Activated CD4-positive, alpha-beta memory T cell treated with anti-CD3 and anti-CD28 coated beads for 36 hours (primary cell): Measurements from ENCODE around the gene ANXA6. TPM values are rescaled to one million over a fixed set of nuclear protein-coding genes. Genes with fewer than 3 reads are reported as not detected.
A peak's percentile ranks its signal among the peaks of the same experiment; 100 is the strongest.

Source experiments
- CTCF ChIA-PET: fragments of 350-600 bp; sonication (Branson Sonifier 250); formaldehyde crosslinking; loops from one replicate; lab custom pipeline; 2021; ENCODE audit warnings: antibody characterized with exemption, inconsistent platforms; lab: Charles Lee
- POLR2A ChIA-PET: fragments of 350-600 bp; sonication (Branson Sonifier 250); formaldehyde crosslinking; loops from one replicate; lab custom pipeline; 2021; ENCODE audit warnings: antibody characterized with exemption; lab: Charles Lee
- DNase-seq: peaks from one replicate; pipeline ENCODE4 v3.0.0-alpha.2; 2020
- H3K27ac Mint-ChIP-seq: one replicate; pipeline ENCODE4 v1.8.0; 2021; ENCODE audit warnings: mixed read lengths
- H3K27me3 Mint-ChIP-seq: one replicate; pipeline ENCODE4 v1.8.0; 2021; ENCODE audit warnings: mixed read lengths
- H3K36me3 Mint-ChIP-seq: one replicate; pipeline ENCODE4 v1.8.0; 2021; ENCODE audit warnings: mixed read lengths
- H3K4me1 Mint-ChIP-seq: one replicate; pipeline ENCODE4 v1.8.0; 2021; ENCODE audit warnings: low read depth, mixed read lengths
- H3K4me3 Mint-ChIP-seq: one replicate; pipeline ENCODE4 v1.8.0; 2021; ENCODE audit warnings: mild to moderate bottlenecking, mixed read lengths
- H3K9me3 Mint-ChIP-seq: one replicate; pipeline ENCODE4 v1.8.0; 2021; ENCODE audit warnings: mixed read lengths
- intact Hi-C: fragments of 100-400 bp; cut with micrococcal nuclease; formaldehyde crosslinking; loops from one replicate; pipeline ENCODE4 v1.15.1; 2023
- total RNA-seq, 2 experiments: library from RNA; stranded (reverse); gene quantifications; one replicate each; pipeline ENCODE4 v1.2.3, GENCODE V29; 2021

ANXA6 gene
- total RNA-seq, 2 experiments from 2014 or later, result 430 to 443 TPM

DNA sequence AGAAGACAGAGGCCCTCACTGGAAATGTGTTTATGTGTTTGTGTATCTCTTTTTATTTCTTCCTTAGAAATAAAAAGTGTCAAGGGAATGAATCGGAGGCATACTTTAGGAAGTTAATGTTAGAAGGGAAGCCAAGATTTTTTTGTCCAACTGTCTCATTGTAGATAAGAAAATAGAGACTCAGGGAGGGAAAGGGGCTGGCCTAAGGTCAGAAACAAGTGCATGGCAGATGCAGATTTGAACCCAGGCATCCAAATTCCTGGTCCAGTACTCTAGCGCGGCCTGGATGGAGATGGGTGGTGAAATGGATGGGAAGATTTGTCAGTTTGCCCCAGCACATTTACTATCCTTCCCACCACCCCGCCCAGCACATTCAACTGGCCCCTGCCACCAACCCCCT, 56.9 kb downstream of the ANXA6 start:
- POLR2A ChIA-PET, result no interaction called here
- DNase-seq, result no peak
- CTCF ChIA-PET, result interaction anchor here (3.5 kb wide), 1 partner anchor 25 kb away, joined by 12 read pairs; no protein-coding TSS in a partner anchor

DNA sequence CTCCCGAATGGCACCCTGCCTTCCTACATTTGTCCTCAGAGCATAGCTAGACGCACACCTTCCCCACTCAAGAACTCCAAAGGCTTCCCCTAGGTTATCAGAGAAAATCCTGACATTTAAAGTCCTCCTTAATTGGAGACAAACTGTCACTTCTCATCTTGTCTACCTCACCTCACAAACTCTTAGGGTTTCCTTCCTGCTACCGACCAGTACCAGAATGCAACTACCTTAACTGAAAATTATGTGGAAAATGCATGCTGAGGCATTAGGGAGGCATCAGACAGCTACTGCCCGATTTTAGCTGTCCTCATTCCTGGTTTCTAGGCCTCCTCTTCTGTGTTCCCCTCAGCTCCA, 58.8 kb downstream of the ANXA6 start:
- Mint-ChIP-seq H3K4me1 (peaks cover 65% of the 10 kb centered on the region), H3K9me3 (no peaks in the 10 kb centered on the region), H3K36me3 (peaks cover 34% of the 10 kb centered on the region), H3K27me3 (no peaks in the 10 kb centered on the region), H3K27ac (peak overlapping the region; percentile 64), H3K4me3 (peak overlapping the region; percentile 10)
- no peak for DNase-seq
- intact Hi-C loops, result loop anchor here (1.0 kb wide), 2 partner anchors 17 to 38 kb away; partner anchors contain the start of gene TNIP1
- CTCF ChIA-PET, result interaction anchor here (0.7 to 5.4 kb wide), 8 partner anchors 11 to 140 kb away, joined by 3 to 53 read pairs (median 5); no protein-coding TSS in a partner anchor
- POLR2A ChIA-PET, result interaction anchor here (0.9 to 1.5 kb wide), 9 partner anchors 9 to 46 kb away, joined by 3 to 8 read pairs (median 4); no protein-coding TSS in a partner anchor

More for the DNA sequence above, 56.9 kb downstream of the ANXA6 start:
- H3K27me3 Mint-ChIP-seq, result no peaks in the 10 kb centered on the region
- no peaks in the 10 kb centered on the region for H3K9me3 Mint-ChIP-seq
- intact Hi-C loops, result no loop called here
- peaks cover 41% of the 10 kb centered on the region for H3K36me3 Mint-ChIP-seq
- peaks cover 46% of the 10 kb centered on the region for H3K4me1 Mint-ChIP-seq
- no peak overlapping the region for H3K27ac Mint-ChIP-seq
- H3K4me3 Mint-ChIP-seq, result no peak overlapping the region

DNA sequence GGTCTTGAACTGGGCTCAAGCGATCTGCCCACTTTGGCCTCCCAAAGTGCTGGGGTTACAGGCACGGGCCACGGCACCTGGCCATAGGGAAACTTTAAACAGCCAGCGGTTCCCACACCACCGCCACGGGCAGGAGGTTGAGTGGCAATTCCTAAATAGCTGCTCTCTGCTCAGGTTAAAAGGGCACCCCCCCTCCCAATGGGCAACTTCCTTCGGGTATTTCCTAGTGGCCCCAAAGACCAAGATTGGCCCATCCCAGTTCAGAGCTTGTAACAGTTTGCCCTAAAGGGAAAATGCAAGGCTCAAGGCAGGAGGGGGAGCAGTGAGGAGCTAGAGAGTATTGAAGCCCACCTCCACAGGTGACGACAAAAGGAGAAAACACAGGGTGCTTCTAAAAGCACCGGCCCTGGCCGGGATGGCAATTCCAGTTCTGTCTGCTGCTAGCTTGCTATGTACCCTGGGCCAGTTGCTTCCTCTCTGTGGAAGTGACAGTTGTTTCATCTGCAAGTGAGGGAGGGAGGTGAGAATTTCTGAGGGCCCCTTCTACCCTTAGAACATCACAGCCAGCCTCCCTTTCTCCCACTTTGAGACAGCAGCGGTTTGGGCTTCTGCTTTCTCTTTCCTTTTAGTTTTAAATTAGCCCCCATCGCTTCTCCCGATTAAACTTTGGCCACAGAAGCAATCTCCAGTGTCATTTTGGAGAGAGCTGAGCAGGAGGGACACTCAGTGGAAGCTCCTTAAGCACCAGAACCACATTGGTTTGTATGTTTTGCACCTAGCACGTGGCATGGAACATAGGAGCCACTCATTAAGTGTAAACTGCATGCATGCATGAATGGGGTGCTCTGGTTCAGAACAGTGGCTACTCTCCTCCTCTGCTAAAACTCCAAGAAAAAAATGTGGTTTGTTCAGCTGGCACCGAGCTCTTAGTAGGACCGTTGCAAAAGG, 59.5 kb downstream of the ANXA6 start:
- Mint-ChIP-seq H3K27me3 (no peaks in the 10 kb centered on the region), H3K4me3 (peak overlapping the region; percentile 10), H3K4me1 (peaks cover 72% of the 10 kb centered on the region), H3K36me3 (peaks cover 30% of the 10 kb centered on the region), H3K27ac (peak overlapping the region; percentile 64), H3K9me3 (no peaks in the 10 kb centered on the region)
- POLR2A ChIA-PET, result interaction anchor here (0.9 to 1.5 kb wide), 10 partner anchors 8 to 46 kb away, joined by 3 to 8 read pairs (median 4); no protein-coding TSS in a partner anchor
- CTCF ChIA-PET, result interaction anchor here (0.8 to 5.4 kb wide), 9 partner anchors 11 to 140 kb away, joined by 3 to 53 read pairs (median 4); no protein-coding TSS in a partner anchor
- DNase-seq, result peak; percentile 68
- intact Hi-C loops, result loop anchor here (1.0 kb wide), 2 partner anchors 17 to 38 kb away; partner anchors contain the start of gene TNIP1

DNA sequence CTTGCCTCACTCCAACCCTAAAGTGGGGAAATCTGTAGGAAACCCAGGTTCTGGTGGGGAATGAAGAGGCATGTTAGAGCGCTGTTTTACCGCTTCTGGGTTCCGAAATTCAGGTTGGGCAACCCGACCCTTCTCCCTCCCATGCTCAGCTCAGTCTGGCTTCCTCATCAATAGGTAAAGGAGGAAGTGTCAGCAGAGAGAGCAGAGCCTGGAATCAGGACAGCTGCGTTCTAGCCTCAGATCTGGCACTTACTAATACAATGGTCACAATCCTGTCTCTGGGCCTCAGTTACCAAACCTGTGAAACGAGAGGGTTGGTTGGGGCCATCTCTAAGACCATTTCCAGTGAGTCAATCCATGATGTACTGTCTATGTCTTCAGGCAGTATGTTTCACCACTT, 60.5 kb downstream of the ANXA6 start:
- intact Hi-C loops, result no loop called here
- ChIA-PET CTCF (interaction anchor here (1.0 to 5.4 kb wide), 3 partner anchors 18 to 46 kb away, joined by 3 to 53 read pairs (median 13); no protein-coding TSS in a partner anchor), POLR2A (interaction anchor here (0.6 to 3.2 kb wide), 3 partner anchors 10 to 359 kb away, joined by 3 to 12 read pairs (median 6); no protein-coding TSS in a partner anchor)
- no peaks in the 10 kb centered on the region for H3K9me3 Mint-ChIP-seq
- no peak for DNase-seq
- H3K27me3 Mint-ChIP-seq, result no peaks in the 10 kb centered on the region
- H3K4me3 Mint-ChIP-seq, result no peak overlapping the region
- H3K36me3 Mint-ChIP-seq, result peaks cover 27% of the 10 kb centered on the region
- H3K27ac Mint-ChIP-seq, result peak overlapping the region; percentile 29
- peaks cover 78% of the 10 kb centered on the region for H3K4me1 Mint-ChIP-seq

DNA sequence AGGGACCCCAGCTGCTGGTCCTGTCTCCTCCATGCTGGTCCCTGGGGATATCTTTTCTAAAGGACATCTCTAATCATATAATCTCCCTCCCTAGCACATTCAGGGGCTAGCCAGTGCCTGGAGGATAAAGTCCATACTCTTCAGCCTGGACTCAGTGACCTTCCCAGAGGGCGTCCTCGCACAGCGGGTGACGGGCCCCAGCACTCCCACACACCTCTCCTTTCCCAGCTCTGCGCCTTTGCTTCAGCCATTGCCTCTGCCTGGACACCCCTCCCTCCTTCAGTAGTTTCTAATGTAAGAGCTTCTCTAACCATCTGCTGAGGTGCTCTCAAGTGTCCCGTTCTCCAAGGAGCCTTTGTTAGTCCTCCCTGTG, 61.6 kb downstream of the ANXA6 start:
- H3K36me3 Mint-ChIP-seq, result peaks cover 21% of the 10 kb centered on the region
- intact Hi-C loops, result no loop called here
- H3K4me1 Mint-ChIP-seq, result peaks cover 80% of the 10 kb centered on the region
- ChIA-PET POLR2A (interaction anchor here (0.8 to 3.2 kb wide), 2 partner anchors 9 to 11 kb away, joined by 3 to 12 read pairs; no protein-coding TSS in a partner anchor), CTCF (interaction anchor here (0.8 to 5.4 kb wide), 4 partner anchors 19 to 69 kb away, joined by 3 to 53 read pairs (median 5); no protein-coding TSS in a partner anchor)
- H3K9me3 Mint-ChIP-seq, result no peaks in the 10 kb centered on the region
- no peak for DNase-seq
- no peaks in the 10 kb centered on the region for H3K27me3 Mint-ChIP-seq
- H3K4me3 Mint-ChIP-seq, result no peak overlapping the region
- peak overlapping the region; percentile 43 for H3K27ac Mint-ChIP-seq

DNA sequence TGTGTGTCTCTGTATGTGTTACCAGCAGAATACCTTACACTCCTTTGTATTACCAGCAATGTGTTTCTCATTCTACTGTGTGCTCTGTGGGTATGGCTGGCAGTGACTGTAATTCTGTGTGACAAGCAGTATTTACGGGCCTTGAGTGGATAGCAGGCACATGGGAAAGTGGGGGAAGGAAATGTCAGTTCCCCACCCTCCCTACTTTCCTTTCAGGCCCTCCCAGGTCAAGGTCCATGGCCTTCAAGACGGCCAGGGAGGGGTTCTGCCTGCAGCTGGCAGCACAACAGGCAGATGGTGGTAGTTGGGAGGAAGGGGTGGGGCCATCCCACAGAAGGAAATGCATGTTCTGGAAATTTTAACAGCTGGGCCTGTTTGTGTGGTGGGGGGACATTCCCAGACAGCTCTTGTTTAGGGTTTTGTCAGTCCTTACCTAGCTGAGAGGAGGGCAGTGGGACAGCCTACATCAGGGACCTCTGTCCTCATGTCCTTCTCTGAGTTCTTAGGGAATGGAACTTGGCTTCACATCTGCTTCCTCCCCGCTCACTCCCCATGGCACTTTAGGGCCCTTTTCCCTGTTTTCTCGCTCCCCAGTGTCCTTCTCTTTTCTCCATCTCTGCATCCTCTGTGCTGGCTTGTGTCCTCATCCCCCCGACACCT, 62.1 kb downstream of the ANXA6 start:
- H3K27me3 Mint-ChIP-seq, result no peaks in the 10 kb centered on the region
- CTCF ChIA-PET, result interaction anchor here (0.8 to 5.4 kb wide), 3 partner anchors 20 to 70 kb away, joined by 3 to 53 read pairs (median 7); no protein-coding TSS in a partner anchor
- POLR2A ChIA-PET, result interaction anchor here (0.8 to 3.2 kb wide), 6 partner anchors 9 to 27 kb away, joined by 3 to 12 read pairs (median 4); no protein-coding TSS in a partner anchor
- H3K9me3 Mint-ChIP-seq, result no peaks in the 10 kb centered on the region
- intact Hi-C loops, result no loop called here
- DNase-seq, result no peak
- H3K36me3 Mint-ChIP-seq, result peaks cover 17% of the 10 kb centered on the region
- no peak overlapping the region for H3K4me3 Mint-ChIP-seq
- H3K27ac Mint-ChIP-seq, result peak overlapping the region; percentile 43
- peaks cover 79% of the 10 kb centered on the region for H3K4me1 Mint-ChIP-seq

DNA sequence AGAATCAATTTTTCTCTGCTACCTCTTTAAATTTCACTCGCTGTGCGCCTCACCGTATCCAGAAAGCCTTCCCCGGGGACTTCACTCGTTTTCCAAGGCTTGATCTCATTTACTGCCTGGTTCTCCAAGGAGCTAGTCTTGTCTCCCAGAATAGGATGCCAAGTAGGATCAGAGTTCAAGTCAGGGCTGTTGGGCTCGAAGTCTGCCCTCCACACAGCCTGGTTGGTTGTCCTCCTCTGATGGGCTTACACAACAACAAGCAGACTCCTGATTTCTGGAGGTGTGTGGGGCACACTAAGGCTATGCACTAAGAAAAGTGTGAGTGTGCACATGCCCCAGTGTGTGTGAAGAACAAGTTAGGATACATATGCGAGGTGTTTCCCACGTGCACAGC, 62.7 kb downstream of the ANXA6 start:
- intact Hi-C loops, result loop anchor here (1.0 kb wide), 4 partner anchors 12 to 57 kb away; no protein-coding TSS in a partner anchor
- Mint-ChIP-seq H3K36me3 (peaks cover 11% of the 10 kb centered on the region), H3K27ac (peak overlapping the region; percentile 92), H3K9me3 (no peaks in the 10 kb centered on the region), H3K27me3 (no peaks in the 10 kb centered on the region), H3K4me3 (peak overlapping the region; percentile 13), H3K4me1 (peaks cover 74% of the 10 kb centered on the region)
- ChIA-PET POLR2A (interaction anchor here (0.8 to 3.2 kb wide), 6 partner anchors 8 to 27 kb away, joined by 3 to 12 read pairs (median 6); no protein-coding TSS in a partner anchor), CTCF (interaction anchor here (1.8 to 5.4 kb wide), 3 partner anchors 11 to 44 kb away, joined by 4 to 53 read pairs (median 7); no protein-coding TSS in a partner anchor)
- no peak for DNase-seq

DNA sequence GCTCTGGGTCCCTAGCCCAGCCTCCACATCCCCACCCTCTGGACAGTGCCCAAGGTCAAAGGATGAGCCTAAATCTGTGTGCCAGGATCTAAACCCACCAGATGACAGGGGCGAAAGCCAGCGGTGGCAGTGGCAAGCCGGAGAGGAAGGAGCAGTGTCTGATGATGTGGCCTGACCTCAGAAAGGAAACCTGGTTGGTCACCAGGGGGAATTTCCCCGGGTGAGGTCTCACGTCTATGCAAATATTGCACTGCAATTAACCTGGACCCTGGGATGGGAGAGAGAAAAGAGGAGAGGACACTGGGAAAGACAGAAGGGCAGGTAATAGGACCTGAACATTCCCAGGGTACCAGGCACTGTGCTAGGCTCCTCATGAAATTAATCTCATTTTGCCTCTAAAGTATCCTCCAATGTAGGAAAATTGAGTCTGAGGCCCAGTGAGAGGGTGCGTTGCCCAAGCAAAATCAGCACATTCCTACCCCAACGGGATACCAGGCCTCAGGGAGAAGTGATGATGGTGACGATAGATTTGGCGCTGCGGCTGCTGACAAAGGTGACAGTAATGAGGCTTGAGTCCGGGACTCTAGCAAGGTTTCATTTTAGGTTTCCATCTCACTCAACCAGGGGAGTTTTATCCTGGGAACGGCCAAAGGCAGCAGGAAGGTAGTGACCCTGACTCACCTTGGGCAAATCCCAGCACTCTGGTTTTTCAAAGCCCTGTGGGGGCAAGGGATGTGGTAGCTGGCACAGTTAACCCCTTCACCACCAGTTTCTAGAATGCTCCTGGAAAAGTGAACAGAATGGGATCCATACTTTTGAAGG, 63.3 kb downstream of the ANXA6 start:
- Mint-ChIP-seq H3K4me3 (peak overlapping the region; percentile 65), H3K9me3 (no peaks in the 10 kb centered on the region), H3K36me3 (peaks cover 7% of the 10 kb centered on the region), H3K4me1 (peaks cover 69% of the 10 kb centered on the region), H3K27ac (peak overlapping the region; percentile 92), H3K27me3 (no peaks in the 10 kb centered on the region)
- peak; percentile 87 for DNase-seq
- intact Hi-C loops, result loop anchor here (1.0 kb wide), 4 partner anchors 11 to 58 kb away; no protein-coding TSS in a partner anchor
- ChIA-PET POLR2A (interaction anchor here (0.8 to 3.2 kb wide), 9 partner anchors 8 to 26 kb away, joined by 3 to 12 read pairs (median 6); partner anchors contain the start of gene TNIP1), CTCF (interaction anchor here (0.5 to 5.4 kb wide), 13 partner anchors 10 to 92 kb away, joined by 3 to 53 read pairs (median 5); partner anchors contain the start of gene ANXA6)

DNA sequence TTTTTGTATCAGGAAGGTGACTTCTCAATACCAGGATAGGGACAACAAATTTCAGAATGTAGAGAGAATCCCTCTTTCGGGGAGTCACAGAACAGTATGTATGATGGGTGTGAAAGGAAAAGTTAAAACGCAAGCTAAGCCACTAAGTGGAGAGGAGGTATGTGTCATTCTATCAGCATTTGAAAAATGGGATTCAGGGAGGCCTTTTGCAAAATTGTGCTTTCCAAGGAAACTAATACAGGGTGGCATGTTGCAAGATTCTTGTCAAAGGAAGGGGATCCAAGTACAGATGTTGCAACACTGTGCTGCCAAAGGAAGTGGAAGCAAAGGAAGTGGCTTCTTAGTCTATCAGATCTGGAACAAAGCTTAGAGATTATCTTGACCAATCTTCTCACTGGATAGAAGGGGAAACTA, 64.1 kb downstream of the ANXA6 start:
- Mint-ChIP-seq H3K4me1 (peaks cover 64% of the 10 kb centered on the region), H3K27me3 (no peaks in the 10 kb centered on the region), H3K9me3 (no peaks in the 10 kb centered on the region), H3K4me3 (peak overlapping the region; percentile 65), H3K27ac (peak overlapping the region; percentile 92), H3K36me3 (peaks cover 7% of the 10 kb centered on the region)
- POLR2A ChIA-PET, result interaction anchor here (0.9 to 2.0 kb wide), 4 partner anchors 9 to 23 kb away, joined by 3 to 12 read pairs (median 8); partner anchors contain the start of gene TNIP1
- intact Hi-C loops, result no loop called here
- CTCF ChIA-PET, result interaction anchor here (0.5 to 2.0 kb wide), 14 partner anchors 10 to 91 kb away, joined by 3 to 11 read pairs (median 4); partner anchors contain the start of gene ANXA6
- DNase-seq, result no peak

DNA sequence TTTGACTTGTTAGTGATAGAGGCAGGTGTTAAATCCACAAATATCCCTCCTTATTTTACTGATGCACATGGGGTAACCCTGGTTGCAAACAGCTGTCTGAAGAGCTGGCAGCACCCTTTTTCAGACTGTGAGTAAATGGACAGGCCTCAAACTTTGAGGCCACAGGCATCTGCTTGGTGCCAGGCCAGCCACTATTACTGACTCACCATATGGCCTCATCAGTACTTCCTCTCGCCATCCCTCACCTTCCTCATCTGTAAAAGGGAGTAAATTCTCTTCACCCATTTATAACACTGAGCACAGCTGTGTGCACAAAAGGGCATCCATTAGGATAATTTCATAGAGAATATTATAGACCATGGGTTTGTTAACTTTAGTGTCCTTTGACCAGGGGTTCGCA, 64.8 kb downstream of the ANXA6 start:
- CTCF ChIA-PET, result interaction anchor here (0.7 to 1.7 kb wide), 9 partner anchors 11 to 78 kb away, joined by 3 to 11 read pairs (median 5); partner anchors contain the start of gene ANXA6
- Mint-ChIP-seq H3K27ac (no peak overlapping the region), H3K27me3 (no peaks in the 10 kb centered on the region), H3K9me3 (no peaks in the 10 kb centered on the region), H3K4me1 (peaks cover 59% of the 10 kb centered on the region), H3K4me3 (no peak overlapping the region), H3K36me3 (peaks cover 7% of the 10 kb centered on the region)
- no peak for DNase-seq
- intact Hi-C loops, result no loop called here
- POLR2A ChIA-PET, result interaction anchor here (0.5 to 1.5 kb wide), 3 partner anchors 12 to 65 kb away, joined by 3 to 10 read pairs (median 6); partner anchors contain the start of genes ANXA6 and TNIP1
